Subcutaneous abdominal adipose tissue (tissue), 5 donors: ENCODE results near the gene KLHL21.

Experiments
- H3K27ac ChIP-seq: one replicate; pipeline ENCODE4 v1.7.0; 2013; ENCODE audit warnings: low read depth, mild to moderate bottlenecking, inconsistent platforms, low read length, moderate library complexity
- H3K27me3 ChIP-seq, 5 donors: one replicate each; pipeline ENCODE4 v1.7.0; 2013; ENCODE audit warnings: low read length in 5 of 5, inconsistent platforms in 1 of 5; ENCODE audit not compliant: control insufficient read depth in 5 of 5, insufficient read depth in 4 of 5
- H3K36me3 ChIP-seq, 5 donors: one replicate each; pipeline ENCODE4 v1.7.0; 2013; ENCODE audit warnings: low read length in 5 of 5; ENCODE audit not compliant: control insufficient read depth in 5 of 5, insufficient read depth in 5 of 5
- H3K4me1 ChIP-seq, 5 donors: one replicate each; pipeline ENCODE4 v1.7.0; 2013; ENCODE audit warnings: low read length in 5 of 5, mild to moderate bottlenecking in 3 of 5, moderate library complexity in 1 of 5; ENCODE audit not compliant: control insufficient read depth in 5 of 5, insufficient read depth in 5 of 5
- H3K4me3 ChIP-seq, 5 donors: one replicate each; pipeline ENCODE4 v1.7.0; 2013; ENCODE audit warnings: low read length in 5 of 5, low read depth in 1 of 5
- H3K9ac ChIP-seq, 5 donors: one replicate each; pipeline ENCODE4 v1.7.0; 2013; ENCODE audit warnings: low read length in 5 of 5, mild to moderate bottlenecking in 4 of 5, moderate library complexity in 3 of 5
- H3K9me3 ChIP-seq, 5 donors: one replicate each; pipeline ENCODE4 v1.7.0; 2013; ENCODE audit warnings: low read length in 5 of 5; ENCODE audit not compliant: control insufficient read depth in 5 of 5
- donor health status: healthy.
- donor health status: healthy.
- donor health status: healthy.
- donor health status: healthy.
- donor health status: healthy.

KLHL21 gene

GRCh38 chr1:6585841-6586240 lies 16.8 kb downstream of the KLHL21 start:
- no peaks in the 10 kb centered on the region for H3K27me3 ChIP-seq
- H3K9ac ChIP-seq = no peak overlapping the region
- H3K4me3 ChIP-seq = no peak overlapping the region
- H3K4me1 ChIP-seq = peaks cover 5 to 67% (median 39%) of the 10 kb centered on the region in 5 donors
- no peaks in the 10 kb centered on the region for H3K9me3 ChIP-seq
- peaks cover 0 to 48% (median 33%) of the 10 kb centered on the region in 5 donors for H3K36me3 ChIP-seq
- H3K27ac ChIP-seq = no peak overlapping the region

DNA sequence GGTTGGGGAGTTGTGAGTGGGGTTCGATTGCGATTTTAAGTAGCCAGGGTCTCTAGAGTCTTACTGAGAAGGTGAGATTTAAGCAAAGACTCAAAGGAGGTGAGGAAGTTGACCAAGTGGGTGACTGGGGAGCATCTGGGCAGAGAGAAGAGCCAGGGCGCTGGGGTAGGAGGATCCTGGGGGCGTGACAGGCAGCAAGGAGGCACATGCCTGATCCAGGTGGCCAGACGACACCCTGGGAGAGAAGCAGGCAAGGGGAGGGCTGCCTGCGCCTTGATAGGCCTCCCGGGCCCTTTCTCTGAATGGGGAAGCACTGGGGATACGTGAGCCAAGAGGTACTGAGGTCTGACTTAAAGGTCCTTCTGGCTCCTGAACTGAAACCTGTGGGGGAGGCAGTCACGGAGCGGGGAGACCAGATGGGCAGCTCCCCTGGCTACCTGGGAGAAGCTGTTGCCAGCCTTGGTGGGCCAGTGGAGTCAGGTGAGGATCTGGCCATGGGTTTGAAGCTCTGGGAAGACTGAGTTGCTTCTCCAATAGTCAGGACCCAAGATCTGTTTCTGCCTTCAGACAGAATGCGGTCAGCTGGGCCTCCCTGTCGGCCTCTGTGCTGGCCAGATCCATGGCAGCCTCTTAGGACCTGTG lies 17.5 kb downstream of the KLHL21 start:
- peaks cover 0 to 42% (median 28%) of the 10 kb centered on the region in 5 donors for H3K36me3 ChIP-seq

DNA sequence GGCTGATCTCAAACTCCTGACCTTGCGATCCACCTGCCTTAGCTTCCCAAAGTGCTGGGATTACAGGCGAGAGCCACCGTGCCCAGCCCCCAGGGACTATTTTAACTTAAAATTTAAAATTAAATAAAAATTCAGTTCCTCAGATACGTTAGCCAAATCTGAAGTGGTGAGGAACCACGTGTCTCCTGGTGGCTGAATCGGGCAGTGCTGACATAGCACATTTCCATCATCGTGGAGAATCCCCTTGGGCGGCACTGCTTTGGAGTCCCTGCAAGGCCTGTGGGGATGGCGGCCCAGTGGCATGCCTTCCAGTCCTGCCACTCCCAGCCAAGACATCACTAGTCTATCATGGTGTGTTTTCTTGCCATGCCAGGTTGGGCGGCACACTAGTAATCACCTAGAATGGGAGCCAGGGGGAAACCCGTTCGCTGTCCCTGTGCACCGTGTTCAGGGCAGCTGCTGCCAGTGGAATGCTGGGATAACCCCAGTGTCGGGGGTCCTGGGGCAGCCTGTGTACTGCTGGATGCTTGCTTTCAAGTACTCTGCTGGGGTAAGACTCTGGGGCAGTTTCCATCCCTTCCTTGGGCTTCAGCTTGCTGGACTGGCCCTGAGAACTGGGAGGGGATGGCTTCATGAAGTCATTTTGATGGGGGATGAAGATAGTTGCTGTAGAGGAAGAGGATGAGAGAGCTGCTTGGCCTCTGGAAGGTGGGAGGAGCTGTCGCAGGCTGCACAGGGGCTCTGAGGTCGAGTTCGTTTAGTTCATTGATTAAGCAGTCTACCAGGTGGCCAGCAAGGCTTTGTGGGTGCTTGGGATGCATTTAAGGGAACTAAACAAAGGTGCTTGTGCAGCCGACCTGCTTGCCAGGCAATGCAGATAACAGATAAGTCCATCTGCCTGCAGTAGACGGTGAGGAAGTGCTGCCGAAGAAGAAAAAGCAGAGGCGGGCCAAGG lies 18.3 kb downstream of the KLHL21 start:
- Histone ChIP-seq H3K27ac (no peak overlapping the region), H3K4me1 (peaks cover 8 to 65% (median 41%) of the 10 kb centered on the region in 5 donors), H3K9ac (no peak overlapping the region), H3K9me3 (no peaks in the 10 kb centered on the region), H3K36me3 (peaks cover 0 to 34% (median 20%) of the 10 kb centered on the region in 5 donors), H3K27me3 (no peaks in the 10 kb centered on the region), H3K4me3 (no peak overlapping the region)

More for the DNA sequence above, 17.5 kb downstream of the KLHL21 start:
- Histone ChIP-seq H3K27ac (no peak overlapping the region), H3K9me3 (no peaks in the 10 kb centered on the region), H3K9ac (no peak overlapping the region), H3K4me3 (no peak overlapping the region), H3K27me3 (no peaks in the 10 kb centered on the region), H3K4me1 (peaks cover 8 to 67% (median 42%) of the 10 kb centered on the region in 5 donors)

DNA sequence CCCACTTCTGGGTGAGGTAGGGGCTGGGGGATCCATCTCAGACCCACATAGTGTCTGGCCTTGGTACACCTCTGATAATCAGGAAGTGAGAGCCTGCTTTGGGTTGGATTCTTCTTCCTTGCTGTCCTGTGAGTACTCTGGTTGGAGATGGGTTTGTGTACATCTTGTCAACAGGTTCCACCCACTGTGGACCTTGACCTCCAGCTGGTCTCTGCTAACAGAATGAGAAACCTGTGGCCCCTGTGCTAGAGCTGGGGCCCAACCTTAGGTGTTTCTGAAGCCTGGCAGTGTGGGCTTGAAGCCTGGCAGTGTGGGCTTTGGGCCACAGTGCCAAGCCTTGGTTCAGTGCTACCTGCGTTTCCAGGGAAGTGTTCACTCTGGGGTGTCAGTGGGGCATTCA lies 20.3 kb downstream of the KLHL21 start:
- H3K4me1 ChIP-seq = peaks cover 8 to 49% (median 38%) of the 10 kb centered on the region in 5 donors
- H3K4me3 ChIP-seq = no peak overlapping the region
- no peak overlapping the region for H3K27ac ChIP-seq

GRCh38 chr1:6581561-6582305 lies 20.9 kb downstream of the KLHL21 start:
- peak overlapping the region in 2 of 5 donors; percentile 11 to 14 for H3K9ac ChIP-seq
- peaks cover 8 to 42% (median 31%) of the 10 kb centered on the region in 5 donors for H3K4me1 ChIP-seq
- H3K36me3 ChIP-seq = peaks cover 0 to 7% (median 0%) of the 10 kb centered on the region in 5 donors
- H3K4me3 ChIP-seq = no peak overlapping the region
- no peaks in the 10 kb centered on the region for H3K9me3 ChIP-seq
- no peaks in the 10 kb centered on the region for H3K27me3 ChIP-seq
- peak overlapping the region; percentile 84 for H3K27ac ChIP-seq

More for the DNA sequence above, 20.3 kb downstream of the KLHL21 start:
- H3K9me3 ChIP-seq = no peaks in the 10 kb centered on the region
- peaks cover 0 to 14% (median under 1%) of the 10 kb centered on the region in 5 donors for H3K36me3 ChIP-seq
- H3K9ac ChIP-seq = no peak overlapping the region
- H3K27me3 ChIP-seq = no peaks in the 10 kb centered on the region

- peak overlapping the region in 4 of 5 donors; percentile 83 to 92 (median 84) for H3K9ac ChIP-seq
- peak overlapping the region; percentile 69 to 88 (median 81) for H3K4me3 ChIP-seq
- peak overlapping the region; percentile 84 for H3K27ac ChIP-seq
- no peaks in the 10 kb centered on the region for H3K9me3 ChIP-seq
- H3K4me1 ChIP-seq = peaks cover 8 to 42% (median 30%) of the 10 kb centered on the region in 5 donors
- H3K36me3 ChIP-seq = peaks cover 0 to under 1% (median 0%) of the 10 kb centered on the region in 5 donors
- no peaks in the 10 kb centered on the region for H3K27me3 ChIP-seq
Observed at GRCh38 chr1:6580593-6581409, 21.9 kb downstream of the KLHL21 start.

- no peaks in the 10 kb centered on the region for H3K27me3 ChIP-seq
- H3K36me3 ChIP-seq = no peaks in the 10 kb centered on the region
- H3K27ac ChIP-seq = peak overlapping the region; percentile 84
- H3K9ac ChIP-seq = peak overlapping the region in 4 of 5 donors; percentile 83 to 92 (median 84)
- peak overlapping the region; percentile 69 to 88 (median 81) for H3K4me3 ChIP-seq
- H3K4me1 ChIP-seq = peaks cover 8 to 42% (median 30%) of the 10 kb centered on the region in 5 donors
- H3K9me3 ChIP-seq = no peaks in the 10 kb centered on the region
Observed at GRCh38 chr1:6580119-6580592, 22.5 kb downstream of the KLHL21 start.

GRCh38 chr1:6579374-6580118 lies 23.1 kb downstream of the KLHL21 start, which contains the start of gene ZBTB48:
TSS of gene ZBTB48 (plus strand) at chr1:6579994. CDS start at chr1:6580610, 616 bp downstream.
- H3K9ac ChIP-seq = peak within 1 kb of the TSS; percentile 73 to 92 (median 84)
- H3K36me3 ChIP-seq = no peaks in the 10 kb centered on the region
- peak within 1 kb of the TSS; percentile 84 for H3K27ac ChIP-seq
- no peaks in the 10 kb centered on the region for H3K9me3 ChIP-seq
- H3K27me3 ChIP-seq = peaks cover 0 to 4% (median 0%) of the 10 kb centered on the region in 5 donors
- peaks cover 8 to 40% (median 30%) of the 10 kb centered on the region in 5 donors for H3K4me1 ChIP-seq
- H3K4me3 ChIP-seq = peak within 1 kb of the TSS; percentile 69 to 88 (median 81)
